Germinal center (tissue), 1 donor: ENCODE measurements around the gene TMEM132A.

Source experiments
- DNase-seq: peaks from one replicate; pipeline ENCODE4 v3.0.0; 2012; ENCODE audit warnings: mixed read lengths, low spot score

Gene TMEM132A, protein sequence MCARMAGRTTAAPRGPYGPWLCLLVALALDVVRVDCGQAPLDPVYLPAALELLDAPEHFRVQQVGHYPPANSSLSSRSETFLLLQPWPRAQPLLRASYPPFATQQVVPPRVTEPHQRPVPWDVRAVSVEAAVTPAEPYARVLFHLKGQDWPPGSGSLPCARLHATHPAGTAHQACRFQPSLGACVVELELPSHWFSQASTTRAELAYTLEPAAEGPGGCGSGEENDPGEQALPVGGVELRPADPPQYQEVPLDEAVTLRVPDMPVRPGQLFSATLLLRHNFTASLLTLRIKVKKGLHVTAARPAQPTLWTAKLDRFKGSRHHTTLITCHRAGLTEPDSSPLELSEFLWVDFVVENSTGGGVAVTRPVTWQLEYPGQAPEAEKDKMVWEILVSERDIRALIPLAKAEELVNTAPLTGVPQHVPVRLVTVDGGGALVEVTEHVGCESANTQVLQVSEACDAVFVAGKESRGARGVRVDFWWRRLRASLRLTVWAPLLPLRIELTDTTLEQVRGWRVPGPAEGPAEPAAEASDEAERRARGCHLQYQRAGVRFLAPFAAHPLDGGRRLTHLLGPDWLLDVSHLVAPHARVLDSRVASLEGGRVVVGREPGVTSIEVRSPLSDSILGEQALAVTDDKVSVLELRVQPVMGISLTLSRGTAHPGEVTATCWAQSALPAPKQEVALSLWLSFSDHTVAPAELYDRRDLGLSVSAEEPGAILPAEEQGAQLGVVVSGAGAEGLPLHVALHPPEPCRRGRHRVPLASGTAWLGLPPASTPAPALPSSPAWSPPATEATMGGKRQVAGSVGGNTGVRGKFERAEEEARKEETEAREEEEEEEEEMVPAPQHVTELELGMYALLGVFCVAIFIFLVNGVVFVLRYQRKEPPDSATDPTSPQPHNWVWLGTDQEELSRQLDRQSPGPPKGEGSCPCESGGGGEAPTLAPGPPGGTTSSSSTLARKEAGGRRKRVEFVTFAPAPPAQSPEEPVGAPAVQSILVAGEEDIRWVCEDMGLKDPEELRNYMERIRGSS

GRCh38 chr11:60924110-60924905, at the start of gene TMEM132A:
TSS of gene TMEM132A (plus strand) at chr11:60924460. CDS start at chr11:60924634, 174 bp downstream.
- DNase-seq = no peak

DNA sequence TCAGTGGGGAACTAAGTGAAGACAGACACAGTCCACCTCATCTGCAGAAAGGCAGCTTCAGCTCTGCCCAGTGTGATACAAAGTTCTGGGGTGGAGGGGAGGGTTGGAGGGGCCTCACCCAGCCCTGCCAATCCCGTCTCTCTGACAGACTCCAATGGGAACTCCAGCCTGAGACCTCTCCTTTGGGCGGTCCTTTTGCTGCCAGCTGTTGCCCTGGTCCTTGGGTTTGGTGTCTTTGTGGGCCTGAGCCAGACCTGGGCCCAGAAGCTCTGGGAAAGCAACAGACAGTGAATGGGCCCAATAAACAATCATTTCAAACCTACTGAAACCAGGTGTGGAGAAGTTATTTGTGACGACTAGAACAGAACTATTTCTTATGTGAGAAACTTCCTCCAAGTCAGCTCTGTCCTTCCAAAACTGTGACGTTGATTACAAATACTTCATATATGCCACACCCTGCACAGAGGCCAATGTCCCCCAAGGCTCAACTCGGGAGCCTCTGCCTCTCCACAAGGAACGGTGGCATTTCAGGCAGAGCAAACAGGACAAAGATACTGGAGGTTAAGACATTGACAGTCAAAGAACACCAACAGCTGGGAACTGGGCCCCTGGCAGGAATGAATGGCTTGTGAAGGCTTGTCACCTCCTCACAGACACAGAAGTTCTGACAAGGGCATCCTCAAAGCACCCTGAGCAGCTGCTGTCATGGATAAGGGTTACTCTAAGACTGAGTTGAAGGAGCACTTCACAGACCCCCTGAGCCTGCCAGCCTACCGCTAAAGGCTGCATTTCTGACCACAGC, 48.7 kb upstream of the TMEM132A start:
- DNase-seq = no peak

- DNase-seq = no peak
Observed at GRCh38 chr11:60876168-60876485, 48.1 kb upstream of the TMEM132A start.

DNA sequence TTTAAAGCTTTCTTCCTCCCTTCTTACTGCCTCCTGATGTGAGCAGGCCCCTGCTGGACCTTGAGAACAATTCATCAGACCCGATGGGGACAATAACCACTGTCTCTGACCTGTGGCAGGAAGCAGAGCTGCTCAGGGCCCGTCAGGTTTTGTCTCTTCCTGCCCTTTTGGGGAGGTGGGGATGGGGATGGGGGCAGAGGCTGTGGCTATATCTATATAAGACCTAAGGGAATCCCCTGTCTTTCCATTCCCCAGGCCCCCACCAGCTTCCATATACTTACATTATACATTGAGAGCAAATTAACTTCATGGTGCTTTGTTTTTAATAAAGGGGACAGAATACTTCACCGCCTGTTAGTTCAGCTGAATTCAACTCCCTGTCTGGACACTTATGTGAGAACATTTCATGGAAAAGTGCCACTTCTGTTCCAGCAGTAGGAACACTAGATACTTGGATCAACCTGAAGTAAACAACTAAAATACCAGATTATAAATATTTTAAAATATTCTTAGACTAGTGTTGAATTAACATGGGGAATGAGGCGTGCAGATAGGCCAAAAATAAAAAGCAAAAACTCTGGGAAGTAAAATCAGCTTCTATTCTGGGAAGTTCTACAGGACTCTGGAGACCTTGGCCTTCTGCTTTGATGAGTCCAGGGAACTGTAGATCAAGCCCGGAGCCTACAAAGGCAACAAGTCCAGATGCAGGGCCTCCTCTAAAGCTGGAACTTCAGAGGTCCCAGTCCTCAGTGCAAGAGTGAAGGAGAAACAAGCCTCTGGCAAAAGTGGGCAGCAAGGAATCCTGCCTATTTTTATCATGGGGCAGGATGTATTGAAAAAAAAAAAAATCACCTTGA, 45.8 kb upstream of the TMEM132A start:
- no peak for DNase-seq

DNA sequence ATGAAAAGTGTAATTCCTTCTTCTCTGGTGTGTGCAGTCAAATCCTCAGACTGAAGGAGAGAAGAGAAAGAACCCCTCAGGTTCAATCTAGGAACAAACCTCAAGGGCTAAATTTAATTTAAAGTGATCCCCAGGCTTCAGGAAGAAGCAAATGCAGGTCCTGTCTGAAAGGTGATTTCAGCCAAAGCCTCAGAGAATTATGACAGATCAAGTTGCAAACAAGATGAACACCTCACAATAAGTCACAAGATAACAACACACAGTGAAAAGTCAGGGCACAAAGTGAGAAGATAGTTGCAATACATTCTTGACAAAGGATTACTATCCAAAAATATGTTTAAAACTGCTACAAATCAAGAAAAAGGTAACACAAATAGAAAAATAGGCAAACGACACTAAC, 45.2 kb upstream of the TMEM132A start:
- DNase-seq = no peak

- no peak for DNase-seq
Observed at GRCh38 chr11:60879971-60880588, 44.2 kb upstream of the TMEM132A start.

GRCh38 chr11:60880643-60881282, 43.5 kb upstream of the TMEM132A start:
- no peak for DNase-seq

DNA sequence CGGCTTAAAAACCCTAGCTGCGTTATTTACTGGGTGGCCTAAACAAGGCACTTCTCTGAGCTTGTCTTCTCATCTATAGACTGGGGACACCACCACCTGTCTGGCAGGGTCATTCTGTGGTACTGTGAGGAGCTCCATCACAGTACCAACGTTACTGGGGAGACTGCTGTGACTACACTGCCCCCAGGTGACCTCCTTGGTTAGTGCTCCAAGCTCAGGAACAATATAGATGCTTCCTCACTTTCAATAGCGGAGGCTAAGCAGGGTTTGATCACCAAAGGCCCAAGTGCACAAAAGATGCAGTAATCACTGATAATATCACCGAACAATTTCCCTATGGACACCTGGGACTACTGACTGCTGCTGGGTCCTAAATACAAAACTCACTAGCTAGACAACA, 36.7 kb upstream of the TMEM132A start:
- peak; percentile 50 for DNase-seq

- no peak for DNase-seq
Observed at GRCh38 chr11:60889869-60890311, 34.4 kb upstream of the TMEM132A start.

- no peak for DNase-seq
Observed at GRCh38 chr11:60890696-60891095, 33.6 kb upstream of the TMEM132A start.

DNA sequence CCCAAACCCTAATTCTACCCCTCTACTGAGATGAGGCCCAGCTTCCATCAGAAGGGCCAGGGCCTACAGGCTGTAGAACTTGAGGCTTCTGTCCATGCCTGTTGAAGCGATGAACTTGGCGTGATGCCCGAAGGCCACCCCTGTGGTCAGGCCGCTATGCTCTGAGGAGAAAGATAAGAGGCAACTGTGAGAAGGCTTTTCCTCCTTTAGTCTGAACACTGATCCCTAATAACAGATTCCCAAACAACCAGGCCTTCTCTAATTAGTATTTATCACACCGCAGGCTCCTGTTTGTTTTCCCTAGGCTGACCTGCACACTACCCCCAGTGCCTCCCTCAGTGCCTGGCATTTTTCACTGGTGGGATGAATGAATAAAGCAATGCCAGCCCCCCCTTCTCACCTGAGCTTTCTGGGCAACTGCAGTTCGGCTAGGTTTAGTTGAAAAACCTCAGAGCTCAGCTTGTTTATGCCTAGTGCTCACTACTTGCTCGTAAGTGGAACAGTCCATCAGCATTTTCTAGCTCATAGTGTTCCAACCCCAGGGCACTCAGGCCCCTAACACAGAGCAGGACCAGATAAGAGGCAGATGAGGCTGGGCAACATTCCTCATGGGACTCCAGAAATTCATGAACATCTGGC, 33.0 kb upstream of the TMEM132A start:
- no peak for DNase-seq

DNA sequence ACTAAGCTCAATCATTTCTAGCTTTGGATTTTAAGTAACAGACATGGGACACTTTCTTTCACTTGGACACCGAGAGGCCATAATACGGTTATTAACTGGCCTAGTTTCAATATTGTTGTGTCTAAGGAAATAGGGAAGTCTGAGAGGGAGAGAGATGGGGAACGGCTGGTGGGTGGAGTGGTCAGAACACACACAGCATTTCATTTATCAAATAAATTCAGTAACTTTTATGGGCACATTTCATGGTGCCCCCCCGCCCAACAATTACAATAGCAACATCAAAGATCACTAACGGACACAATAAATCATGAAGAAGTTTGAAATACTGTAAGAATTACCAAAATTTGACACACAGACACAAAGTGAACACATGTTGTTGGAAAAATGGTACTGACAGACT, 28.6 kb upstream of the TMEM132A start:
- DNase-seq = no peak

GRCh38 chr11:60897496-60897895, 26.8 kb upstream of the TMEM132A start:
- DNase-seq = no peak

- DNase-seq = peak; percentile 60
Observed at GRCh38 chr11:60899046-60899936, 25.0 kb upstream of the TMEM132A start.

GRCh38 chr11:60899977-60900376, 24.3 kb upstream of the TMEM132A start:
- DNase-seq = no peak

- DNase-seq = no peak
Observed at GRCh38 chr11:60900673-60901404, 23.4 kb upstream of the TMEM132A start.

DNA sequence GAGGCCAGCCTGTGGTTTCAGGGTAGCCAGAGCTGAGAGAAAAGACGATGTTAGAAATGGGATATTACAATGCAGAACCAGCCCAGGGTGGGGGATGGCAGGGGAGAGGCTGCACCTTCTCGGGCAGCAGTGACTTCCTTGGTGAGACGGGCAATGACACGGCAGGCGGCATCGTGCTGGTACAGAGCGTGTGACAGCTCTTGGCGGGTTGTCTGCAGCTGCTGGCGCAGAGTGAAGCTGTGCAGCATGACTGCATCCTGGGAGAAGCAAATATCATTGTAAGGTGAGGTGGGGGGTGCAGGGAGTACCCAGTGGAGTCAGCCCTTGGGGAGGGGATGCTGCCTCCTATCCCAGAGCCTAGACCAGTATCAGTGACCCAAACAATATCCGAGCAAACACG, 21.6 kb upstream of the TMEM132A start:
- DNase-seq = no peak
